PFSK-1 (cell line): Measurements from ENCODE around the gene TMEM252.

ENCODE experiments used
- FOXP2 ChIP-seq: optimal IDR thresholded peaks from 2 replicates; pipeline ENCODE3; 2011; ENCODE audit warnings: borderline replicate concordance, control low read depth, inconsistent platforms; ENCODE audit not compliant: insufficient read depth; ENCODE audit errors: extremely low read length, extremely low read depth
- POLR2AphosphoS5 ChIP-seq: IDR thresholded peaks from 2 replicates; pipeline ENCODE4 v1.6.1; 2012; ENCODE audit warnings: low read depth, mild to moderate bottlenecking, control low read depth, low read length, moderate library complexity
- SIN3A ChIP-seq: IDR thresholded peaks from 2 replicates; pipeline ENCODE4 v1.6.1; 2012; ENCODE audit warnings: mild to moderate bottlenecking, low read length, moderate library complexity, borderline replicate concordance; ENCODE audit not compliant: insufficient read depth
- TAF1 ChIP-seq: IDR thresholded peaks from 2 replicates; pipeline ENCODE4 v1.6.1; 2012; ENCODE audit warnings: low read length, control low read depth, borderline replicate concordance; ENCODE audit not compliant: insufficient read depth
- TF ChIP-seq, protein P1 (sequence below), 2 experiments: IDR thresholded peaks; 2 replicates each; pipeline versions ENCODE4 v1.6.1 to v1.8.0; 2011 to 2012; ENCODE audit warnings: low read depth in 2 of 2, low read length in 2 of 2, control low read depth in 1 of 2, inconsistent platforms in 1 of 2, mild to moderate bottlenecking in 1 of 2, moderate library complexity in 1 of 2; ENCODE audit not compliant: insufficient read depth in 1 of 2

TMEM252 gene

DNA sequence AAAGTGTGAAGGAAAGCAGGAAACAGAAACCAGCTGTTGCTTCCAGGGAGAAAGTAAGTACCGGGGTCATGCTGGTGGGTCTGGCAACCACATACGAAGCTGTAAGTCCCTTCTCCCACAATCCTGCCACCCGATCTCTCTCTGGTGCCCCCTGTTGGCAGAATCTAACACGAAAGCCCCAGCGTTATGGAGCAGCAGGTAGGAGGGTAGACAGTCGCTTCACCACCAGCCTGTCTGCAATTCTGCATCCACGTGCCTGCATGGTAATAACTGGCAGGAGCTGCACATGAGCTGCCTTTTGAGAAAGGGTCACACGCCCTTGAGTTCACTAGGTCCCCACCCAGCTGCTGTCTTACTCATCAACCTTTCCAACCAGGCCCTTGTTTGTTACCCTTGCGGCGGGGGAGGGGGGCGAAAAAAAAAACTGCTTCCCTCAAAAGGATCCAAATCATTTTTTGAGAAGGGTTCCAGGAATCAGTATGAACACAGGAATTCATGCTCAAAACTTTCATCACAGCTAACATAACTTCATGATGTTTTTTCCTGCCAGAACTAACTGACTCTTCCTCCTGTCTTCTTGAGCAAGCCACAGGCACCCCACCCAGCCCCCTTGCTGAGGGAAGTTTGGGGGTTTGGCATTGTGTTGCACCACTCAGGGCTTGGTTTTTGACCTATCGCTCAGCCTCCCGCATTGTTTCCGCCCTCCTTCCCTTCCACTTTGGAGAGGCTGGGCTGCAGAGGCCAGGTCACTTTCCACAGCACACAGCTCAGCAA is 19.6 kb upstream of the TMEM252 start:
- TF ChIP-seq, protein P1, sequence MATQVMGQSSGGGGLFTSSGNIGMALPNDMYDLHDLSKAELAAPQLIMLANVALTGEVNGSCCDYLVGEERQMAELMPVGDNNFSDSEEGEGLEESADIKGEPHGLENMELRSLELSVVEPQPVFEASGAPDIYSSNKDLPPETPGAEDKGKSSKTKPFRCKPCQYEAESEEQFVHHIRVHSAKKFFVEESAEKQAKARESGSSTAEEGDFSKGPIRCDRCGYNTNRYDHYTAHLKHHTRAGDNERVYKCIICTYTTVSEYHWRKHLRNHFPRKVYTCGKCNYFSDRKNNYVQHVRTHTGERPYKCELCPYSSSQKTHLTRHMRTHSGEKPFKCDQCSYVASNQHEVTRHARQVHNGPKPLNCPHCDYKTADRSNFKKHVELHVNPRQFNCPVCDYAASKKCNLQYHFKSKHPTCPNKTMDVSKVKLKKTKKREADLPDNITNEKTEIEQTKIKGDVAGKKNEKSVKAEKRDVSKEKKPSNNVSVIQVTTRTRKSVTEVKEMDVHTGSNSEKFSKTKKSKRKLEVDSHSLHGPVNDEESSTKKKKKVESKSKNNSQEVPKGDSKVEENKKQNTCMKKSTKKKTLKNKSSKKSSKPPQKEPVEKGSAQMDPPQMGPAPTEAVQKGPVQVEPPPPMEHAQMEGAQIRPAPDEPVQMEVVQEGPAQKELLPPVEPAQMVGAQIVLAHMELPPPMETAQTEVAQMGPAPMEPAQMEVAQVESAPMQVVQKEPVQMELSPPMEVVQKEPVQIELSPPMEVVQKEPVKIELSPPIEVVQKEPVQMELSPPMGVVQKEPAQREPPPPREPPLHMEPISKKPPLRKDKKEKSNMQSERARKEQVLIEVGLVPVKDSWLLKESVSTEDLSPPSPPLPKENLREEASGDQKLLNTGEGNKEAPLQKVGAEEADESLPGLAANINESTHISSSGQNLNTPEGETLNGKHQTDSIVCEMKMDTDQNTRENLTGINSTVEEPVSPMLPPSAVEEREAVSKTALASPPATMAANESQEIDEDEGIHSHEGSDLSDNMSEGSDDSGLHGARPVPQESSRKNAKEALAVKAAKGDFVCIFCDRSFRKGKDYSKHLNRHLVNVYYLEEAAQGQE (IDR thresholded peaks at IDR 0.05; ENCODE audit: insufficient read depth in 1 of 2, low read depth in 2 of 2, low read length in 2 of 2) = no peak

DNA sequence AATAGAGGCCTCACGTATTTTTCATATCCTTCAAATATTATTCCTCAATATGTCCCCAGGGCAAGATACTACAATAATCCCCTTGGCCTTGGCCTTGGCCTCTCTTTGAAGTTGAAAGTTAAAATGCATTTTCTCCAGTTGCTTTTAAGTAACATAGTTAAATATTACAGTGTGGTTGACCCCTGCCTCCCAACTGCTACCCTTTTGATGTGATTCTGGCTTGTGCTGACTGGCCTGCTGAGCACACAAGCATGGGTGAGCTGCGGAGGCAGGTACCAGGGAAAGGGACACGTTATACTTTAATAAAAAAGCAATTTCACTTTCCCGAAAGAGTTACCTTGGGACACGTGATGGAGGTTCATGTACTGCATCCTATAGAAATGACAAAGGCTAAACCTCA is 17.9 kb upstream of the TMEM252 start:
- no peak for TF ChIP-seq TAF1
- TF ChIP-seq SIN3A = no peak
- no peak for TF ChIP-seq POLR2AphosphoS5
- TF ChIP-seq, protein P1 (IDR thresholded peaks at IDR 0.05; ENCODE audit: insufficient read depth in 1 of 2, low read depth in 2 of 2, low read length in 2 of 2) = no peak
- TF ChIP-seq FOXP2 = no peak

DNA sequence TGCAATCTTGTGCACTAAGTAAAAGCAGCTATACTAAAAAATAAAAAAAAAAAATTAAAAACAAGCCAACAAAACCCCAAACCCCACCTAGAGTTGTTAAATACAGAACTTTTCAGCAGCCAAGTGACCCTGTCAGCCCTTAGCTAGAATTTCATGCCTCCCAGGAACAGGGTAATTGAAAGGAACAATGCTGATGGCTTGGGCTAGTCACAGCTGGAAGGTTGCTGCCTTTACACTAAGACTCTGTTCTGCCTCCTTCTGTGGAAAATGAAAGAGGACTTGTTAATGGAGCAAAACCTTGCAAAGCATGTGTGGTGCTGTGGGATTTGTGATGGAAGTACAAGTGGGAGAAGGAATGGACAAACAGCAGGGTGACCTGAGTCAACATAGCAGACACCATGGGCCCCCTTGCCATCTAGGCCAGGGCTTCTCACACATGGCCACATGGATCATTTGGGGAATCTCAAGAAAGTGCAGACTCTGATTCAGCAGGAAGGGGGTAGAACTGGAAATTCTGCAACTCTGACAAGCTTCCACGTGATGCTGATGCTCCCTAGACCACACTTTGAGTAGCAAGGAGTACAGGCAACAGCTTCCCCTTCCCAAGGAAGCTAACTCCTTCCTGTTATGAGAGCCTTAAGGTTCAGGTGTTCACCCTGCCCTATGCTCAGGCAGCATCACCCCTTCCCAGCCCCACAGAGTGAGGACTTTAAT is 14.9 kb upstream of the TMEM252 start:
- TF ChIP-seq TAF1 = no peak
- no peak for TF ChIP-seq POLR2AphosphoS5
- TF ChIP-seq FOXP2 = no peak
- TF ChIP-seq, protein P1 (IDR thresholded peaks at IDR 0.05; ENCODE audit: insufficient read depth in 1 of 2, low read depth in 2 of 2, low read length in 2 of 2) = no peak
- no peak for TF ChIP-seq SIN3A

DNA sequence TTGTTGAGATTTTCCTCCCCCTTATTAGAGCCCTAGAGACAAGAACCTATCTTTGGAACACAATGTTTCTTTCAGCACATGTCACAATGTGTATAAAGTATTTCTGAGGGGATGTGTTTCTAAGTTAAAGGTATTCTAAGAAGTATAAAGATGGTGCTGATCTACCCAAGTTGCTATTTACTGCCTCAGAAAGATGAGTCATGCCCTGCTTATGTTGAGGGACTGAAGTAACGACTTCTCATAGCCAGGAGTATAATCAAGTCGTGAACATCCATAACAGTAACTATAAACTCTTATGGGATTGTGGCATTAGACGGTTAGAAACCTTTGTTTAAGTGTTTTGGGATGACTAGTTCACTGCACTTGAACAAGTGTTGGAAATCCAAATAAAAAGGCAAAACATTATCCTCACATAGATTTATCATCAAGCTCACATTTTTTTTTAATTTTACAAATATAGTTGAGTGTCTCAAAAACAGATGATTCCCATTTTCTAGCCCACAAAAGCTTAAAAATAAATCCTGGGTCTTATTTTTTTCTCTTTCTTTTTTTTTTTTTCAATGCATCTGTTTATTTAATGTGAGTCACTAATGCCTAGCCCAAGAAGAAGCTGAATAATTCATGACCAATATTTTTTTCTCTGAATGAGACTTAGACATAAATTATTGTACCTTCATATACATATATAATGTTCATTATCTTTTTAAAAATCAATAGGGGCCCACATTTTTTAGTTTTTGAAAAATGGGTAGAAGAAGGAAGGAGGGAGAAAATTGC is 12.2 kb upstream of the TMEM252 start:
- TF ChIP-seq TAF1 = no peak
- TF ChIP-seq, protein P1 (IDR thresholded peaks at IDR 0.05; ENCODE audit: insufficient read depth in 1 of 2, low read depth in 2 of 2, low read length in 2 of 2) = no peak
- no peak for TF ChIP-seq FOXP2
- no peak for TF ChIP-seq POLR2AphosphoS5
- TF ChIP-seq SIN3A = no peak
